SU-DHL-6 (cell line): ENCODE data around the gene SMPDL3B.

ENCODE experiments used
- H2AFZ ChIP-seq: fragments of 200-600 bp; sonication (generic); 2 replicates; pipeline ENCODE4 v1.6.1; 2014; ENCODE audit warnings: low read depth, mild to moderate bottlenecking, moderate library complexity, mixed read lengths, antibody characterized with exemption, low read length; ENCODE audit not compliant: severe bottlenecking
- H3F3A ChIP-seq: fragments of 200-600 bp; shearing (Covaris generic); 2 replicates; pipeline ENCODE4 v1.6.0; 2016; ENCODE audit warnings: antibody characterized with exemption, mild to moderate bottlenecking; ENCODE audit not compliant: insufficient read depth
- H3K27ac ChIP-seq: fragments of 200-600 bp; sonication (generic); 2 replicates; pipeline ENCODE4 v1.5.1; 2016; ENCODE audit warnings: low read depth, mild to moderate bottlenecking, low read length, moderate library complexity, mixed read lengths
- H3K27me3 ChIP-seq: fragments of 200-600 bp; sonication (generic), shearing (Covaris generic); 2 replicates; pipeline ENCODE4 v1.6.0; 2014; ENCODE audit warnings: mild to moderate bottlenecking, low read length
- H3K36me3 ChIP-seq: fragments of 200-600 bp; sonication (generic); 2 replicates; pipeline ENCODE4 v1.6.1; 2014; ENCODE audit warnings: mild to moderate bottlenecking, low read length, mixed read lengths
- H3K4me2 ChIP-seq: fragments of 300-600, 200-600 bp; shearing (Covaris generic), sonication (generic); 2 replicates; pipeline ENCODE4 v1.6.0; 2014; ENCODE audit warnings: low read length, low read depth, mild to moderate bottlenecking; ENCODE audit not compliant: poor library complexity, severe bottlenecking
- H3K4me3 ChIP-seq: fragments of 200-600 bp; sonication (generic); 2 replicates; pipeline ENCODE4 v1.5.1; 2014; ENCODE audit warnings: antibody characterized with exemption, low read length, mild to moderate bottlenecking, mixed read lengths; ENCODE audit not compliant: insufficient read depth, poor library complexity, severe bottlenecking
- H3K79me2 ChIP-seq: fragments of 200-600 bp; sonication (generic); 2 replicates; pipeline ENCODE4 v1.6.1; 2014; ENCODE audit warnings: mild to moderate bottlenecking, low read length, moderate library complexity; ENCODE audit not compliant: insufficient read depth
- H3K9ac ChIP-seq: fragments of 200-600 bp; sonication (generic); 2 replicates; pipeline ENCODE4 v1.7.0; 2014; ENCODE audit warnings: mild to moderate bottlenecking, low read length
- H3K9me2 ChIP-seq: fragments of 200-600 bp; sonication (generic); replicated peaks from 2 replicates; pipeline ENCODE4 v1.6.1; 2014; ENCODE audit warnings: low read length; ENCODE audit not compliant: insufficient read depth
- H3K9me3 ChIP-seq: fragments of 200-600 bp; sonication (generic); 2 replicates; pipeline ENCODE4 v1.6.1; 2014; ENCODE audit warnings: low read length, mixed read lengths; ENCODE audit not compliant: insufficient read depth
- H4K20me1 ChIP-seq: fragments of 200-600 bp; sonication (generic); 2 replicates; pipeline ENCODE4 v1.6.1; 2014; ENCODE audit warnings: low read depth, mild to moderate bottlenecking, antibody characterized with exemption, low read length, moderate library complexity, mixed read lengths
- CTCF ChIP-seq: fragments of 200-600 bp; sonication (generic); IDR thresholded peaks from one replicate; pipeline ENCODE4 v1.5.1; 2017; ENCODE audit warnings: antibody characterized with exemption, mild to moderate bottlenecking, low read length, moderate library complexity; ENCODE audit not compliant: insufficient read depth, poor library complexity, severe bottlenecking
- EZH2phosphoT487 ChIP-seq: fragments of 200-600 bp; sonication (generic), shearing (Covaris generic); conservative IDR thresholded peaks from 2 replicates; pipeline ENCODE4 v1.6.1; 2018; ENCODE audit warnings: mild to moderate bottlenecking, antibody characterized with exemption, low read length, moderate library complexity, mixed read lengths

Gene SMPDL3B

GRCh38 chr1:27955076-27955475 lies 20.3 kb downstream of the SMPDL3B start:
- no peaks in the 10 kb centered on the region for H3K36me3 ChIP-seq
- no peaks in the 10 kb centered on the region for H3F3A ChIP-seq
- H3K9me3 ChIP-seq = no peaks in the 10 kb centered on the region
- no peaks in the 10 kb centered on the region for H4K20me1 ChIP-seq
- H3K9me2 ChIP-seq = no peaks in the 10 kb centered on the region
- H3K9ac ChIP-seq = no peak overlapping the region
- no peak overlapping the region for H2AFZ ChIP-seq
- H3K4me3 ChIP-seq = no peak overlapping the region
- H3K79me2 ChIP-seq = no peaks in the 10 kb centered on the region
- no peak overlapping the region for H3K4me2 ChIP-seq
- no peaks in the 10 kb centered on the region for H3K27me3 ChIP-seq
- no peak overlapping the region for H3K27ac ChIP-seq
- TF ChIP-seq CTCF = no peak
- TF ChIP-seq EZH2phosphoT487 = no peak

- Histone ChIP-seq H3K36me3 (no peaks in the 10 kb centered on the region), H3K27ac (no peak overlapping the region), H3K4me3 (no peak overlapping the region), H4K20me1 (no peaks in the 10 kb centered on the region), H2AFZ (no peak overlapping the region), H3K9ac (no peak overlapping the region), H3K79me2 (no peaks in the 10 kb centered on the region), H3F3A (no peaks in the 10 kb centered on the region), H3K27me3 (no peaks in the 10 kb centered on the region), H3K9me3 (no peaks in the 10 kb centered on the region), H3K9me2 (no peaks in the 10 kb centered on the region), H3K4me2 (no peak overlapping the region)
- TF ChIP-seq CTCF (no peak), EZH2phosphoT487 (no peak)
These were observed 22.0 kb downstream of the SMPDL3B start for GRCh38 chr1:27956761-27957160.

GRCh38 chr1:27957655-27958054 lies 22.9 kb downstream of the SMPDL3B start:
- Histone ChIP-seq H2AFZ (no peak overlapping the region), H3K36me3 (no peaks in the 10 kb centered on the region), H3K9me3 (no peaks in the 10 kb centered on the region)

More at GRCh38 chr1:27957655-27958054, 22.9 kb downstream of the SMPDL3B start:
- H3K4me2 ChIP-seq = no peak overlapping the region
- H3K9ac ChIP-seq = no peak overlapping the region
- TF ChIP-seq EZH2phosphoT487 = no peak
- TF ChIP-seq CTCF = no peak
- no peaks in the 10 kb centered on the region for H3F3A ChIP-seq
- no peaks in the 10 kb centered on the region for H3K79me2 ChIP-seq
- no peaks in the 10 kb centered on the region for H4K20me1 ChIP-seq
- no peaks in the 10 kb centered on the region for H3K27me3 ChIP-seq
- no peaks in the 10 kb centered on the region for H3K9me2 ChIP-seq
- no peak overlapping the region for H3K4me3 ChIP-seq
- H3K27ac ChIP-seq = no peak overlapping the region
